Dedifferentiated amniotic fluid mesenchymal stem cell (primary cell): Measurements from ENCODE around the gene SEPHS1.
"Not testable (repeated sequence)": the region's sequence is repeated elsewhere in the genome, so short reads cannot be mapped to it uniquely, and the experiment has no call there.

Experiments used
- DNase-seq: peaks from one replicate; pipeline ENCODE4 v3.0.0-alpha.2; 2016; ENCODE audit errors: extremely low spot score

Gene SEPHS1

DNA sequence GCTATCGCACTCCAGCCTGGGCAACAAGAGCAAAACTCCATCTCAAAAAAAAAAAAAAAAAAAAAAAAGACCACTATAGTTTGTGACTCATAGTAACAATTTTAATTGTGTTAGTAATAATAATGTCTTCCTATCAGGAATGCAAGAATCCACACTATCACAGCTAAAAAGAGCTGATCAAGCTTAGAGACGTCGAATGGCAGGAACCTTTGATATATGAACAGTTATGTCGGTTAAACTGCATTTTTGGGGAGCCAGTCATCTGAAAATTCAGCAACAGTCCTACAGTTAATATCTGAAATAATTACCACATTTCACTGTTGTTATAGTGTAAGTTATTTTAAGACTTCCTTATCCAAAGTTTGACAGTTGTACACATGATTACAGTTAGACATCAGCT lies 57.0 kb downstream of the SEPHS1 start:
- DNase-seq: no peak

DNA sequence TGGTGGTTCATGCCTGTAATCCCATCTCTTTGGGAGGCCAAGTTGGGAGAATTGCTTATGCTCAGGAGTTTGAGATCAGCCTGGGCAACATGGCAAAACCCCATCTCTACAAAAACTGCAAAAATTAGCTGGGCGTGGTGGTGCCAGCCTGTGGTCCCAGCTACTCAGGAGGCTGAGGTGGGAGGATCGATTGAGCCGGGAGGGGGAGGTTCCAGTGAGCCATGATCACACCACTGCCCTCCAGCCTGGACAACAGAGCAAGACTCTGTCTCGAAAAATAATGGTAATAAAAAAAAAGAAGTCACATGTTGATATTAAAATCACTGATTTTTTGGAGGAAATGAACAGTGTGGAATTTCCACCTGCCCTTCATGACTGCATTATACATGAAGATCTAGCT lies 64.0 kb downstream of the SEPHS1 start:
- DNase-seq: no peak

DNA sequence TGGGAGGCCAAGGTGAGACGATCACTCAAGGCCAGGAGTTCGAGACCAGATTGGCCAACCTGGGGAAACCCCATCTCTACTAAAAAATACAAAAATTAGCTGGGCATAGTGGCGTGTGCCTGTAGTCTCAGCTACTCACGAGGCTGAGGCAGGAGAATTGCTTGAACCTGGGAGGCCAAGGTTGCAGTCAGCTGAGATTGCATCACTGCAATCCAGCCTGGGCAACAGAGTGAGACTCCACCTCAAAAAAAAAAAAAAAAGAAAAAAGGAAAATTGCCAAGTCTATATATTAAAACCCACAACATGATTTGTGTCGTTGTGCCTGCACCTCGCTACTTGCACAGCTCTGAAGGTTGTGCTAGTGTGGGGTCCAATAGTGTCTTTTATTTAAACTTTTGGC lies 65.7 kb downstream of the SEPHS1 start:
- not testable (repeated sequence) for DNase-seq

DNA sequence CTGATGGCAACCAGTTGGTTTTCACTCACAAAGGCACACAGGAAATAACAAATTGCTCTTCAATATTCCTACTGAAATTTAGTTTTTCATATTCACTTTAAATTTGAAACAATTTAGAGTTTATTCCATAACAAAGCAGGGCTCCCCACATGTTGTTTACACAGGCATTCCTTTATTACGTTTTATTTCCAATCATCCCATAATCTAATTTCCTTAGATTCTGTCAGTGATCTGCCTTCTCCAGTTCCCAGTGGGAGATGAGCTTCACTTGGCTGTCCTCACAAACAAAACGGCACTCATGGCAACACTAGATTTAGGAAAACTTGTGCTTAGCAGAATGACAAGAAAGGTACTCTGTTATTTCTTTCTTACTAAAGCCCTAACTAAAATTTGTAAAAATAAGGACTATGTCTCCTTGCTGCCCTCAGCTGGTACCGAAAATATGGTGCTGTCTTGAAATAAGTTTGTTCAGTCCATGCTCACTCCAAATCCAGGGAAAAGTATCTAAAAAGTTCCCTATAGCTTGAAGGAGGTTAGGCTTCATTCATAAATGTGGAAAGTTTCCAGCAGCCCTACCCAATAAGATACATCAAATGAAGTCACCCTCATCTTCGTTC lies 71.2 kb downstream of the SEPHS1 start:
- peak; percentile 62 for DNase-seq

DNA sequence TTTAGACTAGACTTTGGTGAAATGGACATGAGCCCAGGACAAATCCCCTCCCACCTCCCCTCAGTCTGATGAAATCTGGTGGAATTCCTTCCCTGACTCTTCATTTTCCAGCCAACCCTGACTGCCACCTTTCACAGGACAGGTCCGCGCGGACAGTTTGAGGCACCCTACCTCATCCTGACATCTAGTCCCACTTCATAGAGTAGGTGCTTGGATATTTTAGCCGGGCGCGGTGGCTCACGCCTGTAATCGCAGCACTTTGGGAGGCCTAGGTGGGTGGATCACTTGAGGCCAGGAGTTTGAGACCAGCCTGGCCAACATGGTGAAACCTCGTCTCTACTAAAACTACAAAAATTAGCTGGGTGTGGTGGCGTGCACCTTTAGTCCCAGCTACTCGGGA lies 71.9 kb downstream of the SEPHS1 start:
- not testable (repeated sequence) for DNase-seq

DNA sequence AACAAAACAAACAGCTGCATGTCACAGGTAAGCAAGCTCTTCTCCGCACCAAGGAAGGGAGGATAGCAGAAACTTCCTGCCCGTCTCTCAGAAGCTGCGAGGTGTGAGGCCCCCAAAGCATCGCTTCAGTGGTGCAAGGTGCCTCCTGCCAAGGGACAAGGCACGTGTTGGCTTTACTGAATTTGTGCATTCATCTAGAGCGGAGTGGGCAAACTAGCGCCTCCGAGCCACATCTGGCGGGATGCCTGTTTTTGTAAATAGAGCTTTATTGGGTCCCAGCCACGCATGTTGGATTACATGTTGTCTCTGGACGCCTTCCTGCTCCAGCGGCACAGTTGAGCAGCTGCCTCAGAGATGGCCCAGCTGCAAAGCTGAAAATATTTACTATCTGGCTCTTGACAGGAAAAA lies 75.9 kb downstream of the SEPHS1 start:
- no peak for DNase-seq

DNA sequence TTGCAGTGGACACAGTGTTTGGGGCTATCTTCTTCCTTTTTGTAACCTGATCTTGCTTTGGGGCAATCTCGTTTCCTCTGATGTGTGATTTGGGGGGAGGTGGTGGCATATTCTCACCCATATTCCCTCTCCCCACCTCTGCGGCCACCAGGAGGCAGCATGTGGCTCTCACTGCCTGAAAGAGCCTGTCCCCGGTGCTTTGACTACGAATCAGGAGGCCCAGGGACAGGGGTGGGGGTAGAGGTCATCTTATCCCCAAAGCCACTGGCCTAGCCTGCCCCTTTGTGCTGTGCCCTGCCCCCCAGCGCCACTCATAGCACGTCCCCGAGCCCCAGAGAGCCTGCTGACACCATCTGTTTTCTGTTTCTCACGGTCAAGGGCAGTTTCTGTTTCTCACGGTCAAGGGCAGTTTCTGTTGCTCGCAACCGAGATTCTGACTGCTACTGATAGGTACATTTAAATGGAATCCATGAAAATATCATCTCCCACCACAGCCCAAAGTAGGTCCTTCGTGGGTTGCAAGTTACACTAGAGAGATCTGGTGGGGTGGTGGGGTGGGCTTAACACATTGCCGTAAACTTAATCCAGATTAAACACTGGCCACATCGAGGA lies 76.4 kb downstream of the SEPHS1 start:
- DNase-seq: no peak

DNA sequence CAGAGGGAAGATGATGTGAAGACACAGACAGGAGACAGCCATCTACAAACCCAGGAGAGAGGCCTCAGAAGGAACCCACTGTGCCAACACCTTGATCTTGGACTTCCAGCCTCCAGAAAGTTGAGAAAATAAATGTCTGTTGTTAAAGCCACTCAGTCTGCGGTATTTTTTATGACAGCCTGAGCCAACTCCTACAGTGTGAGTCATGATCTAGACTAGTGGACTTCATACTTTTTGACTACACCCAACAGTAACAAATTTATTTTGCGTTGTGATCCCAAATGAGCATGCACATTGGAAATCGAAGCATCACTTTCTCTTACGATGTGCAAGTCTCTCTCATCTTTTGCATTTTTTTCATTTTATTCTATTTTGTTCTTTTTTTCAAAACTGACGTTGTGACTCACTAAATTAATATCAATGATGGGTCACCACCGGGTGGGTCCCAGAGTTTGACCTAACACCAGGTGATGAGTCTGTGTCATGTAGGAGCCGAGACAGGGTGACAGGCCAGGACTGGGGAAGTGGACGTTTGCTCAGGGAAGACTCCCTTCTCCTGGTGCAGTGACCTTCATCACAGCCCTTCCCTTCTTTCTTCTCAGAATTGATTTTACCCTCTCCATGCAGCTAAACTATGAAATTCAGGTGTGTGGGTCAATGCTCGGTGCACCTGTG lies 77.1 kb downstream of the SEPHS1 start:
- no peak for DNase-seq

DNA sequence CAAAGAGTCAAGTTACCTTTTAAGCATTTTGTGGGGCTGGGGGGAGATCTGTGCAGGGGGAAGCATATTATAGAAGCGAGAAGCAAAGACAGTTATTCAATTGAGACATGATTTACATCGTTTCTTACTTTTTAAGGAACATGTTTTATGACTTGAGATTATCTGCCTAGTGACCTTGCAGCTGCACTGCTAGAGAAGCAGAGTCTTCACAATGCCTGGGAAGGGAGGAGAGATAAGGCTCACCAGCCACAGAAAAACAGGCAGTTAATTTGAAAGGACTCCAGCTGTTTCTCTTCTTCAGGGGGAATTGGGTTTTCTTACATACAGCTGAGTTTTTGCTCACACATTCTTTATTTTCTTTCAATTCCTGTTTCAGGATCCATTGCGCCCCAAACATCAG lies 79.3 kb downstream of the SEPHS1 start:
- no peak for DNase-seq

DNA sequence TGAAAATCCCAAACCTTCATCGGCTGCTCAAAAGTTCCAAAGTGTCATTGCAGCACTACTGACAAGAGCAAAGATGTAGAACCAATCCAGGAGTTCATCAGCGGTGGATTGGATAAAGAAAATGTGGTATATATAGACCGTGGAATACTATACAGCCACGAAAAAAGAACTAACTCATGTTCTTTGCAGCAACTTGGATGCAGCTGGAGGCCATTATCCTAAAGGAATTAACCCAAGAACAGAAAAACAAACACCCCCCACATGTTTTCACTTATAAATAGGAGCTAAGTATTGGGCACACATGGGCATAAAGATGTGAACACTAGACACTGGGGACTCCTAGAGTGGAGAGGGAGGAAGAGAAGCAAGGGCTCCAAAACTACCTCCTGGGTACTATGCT lies 79.8 kb downstream of the SEPHS1 start:
- DNase-seq: no peak
